Glomerular visceral epithelial cell (primary cell): ENCODE data around the gene MARS2.
A peak's percentile ranks its signal among the peaks of the same experiment; 100 is the strongest.
"Not testable (repeated sequence)": the region's sequence is repeated elsewhere in the genome, so short reads cannot be mapped to it uniquely, and the experiment has no call there.

ENCODE experiments used
- DNase-seq: peaks from one replicate; pipeline ENCODE4 v3.0.0-alpha.2; 2016; ENCODE audit errors: extremely low spot score

Gene MARS2

DNA sequence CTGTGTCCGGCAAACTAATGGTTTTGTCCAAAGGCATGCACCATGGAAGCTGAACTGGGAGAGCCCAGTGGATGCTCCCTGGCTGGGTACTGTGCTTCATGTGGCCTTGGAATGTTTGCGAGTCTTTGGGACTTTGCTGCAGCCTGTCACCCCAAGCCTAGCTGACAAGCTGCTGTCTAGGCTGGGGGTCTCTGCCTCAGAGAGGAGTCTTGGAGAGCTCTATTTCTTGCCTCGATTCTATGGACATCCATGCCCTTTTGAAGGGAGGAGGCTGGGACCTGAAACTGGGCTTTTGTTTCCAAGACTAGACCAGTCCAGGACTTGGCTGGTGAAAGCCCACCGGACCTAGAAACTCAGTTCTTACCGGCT is 1.7 kb downstream of the MARS2 start:
- DNase-seq = peak; percentile 2

DNA sequence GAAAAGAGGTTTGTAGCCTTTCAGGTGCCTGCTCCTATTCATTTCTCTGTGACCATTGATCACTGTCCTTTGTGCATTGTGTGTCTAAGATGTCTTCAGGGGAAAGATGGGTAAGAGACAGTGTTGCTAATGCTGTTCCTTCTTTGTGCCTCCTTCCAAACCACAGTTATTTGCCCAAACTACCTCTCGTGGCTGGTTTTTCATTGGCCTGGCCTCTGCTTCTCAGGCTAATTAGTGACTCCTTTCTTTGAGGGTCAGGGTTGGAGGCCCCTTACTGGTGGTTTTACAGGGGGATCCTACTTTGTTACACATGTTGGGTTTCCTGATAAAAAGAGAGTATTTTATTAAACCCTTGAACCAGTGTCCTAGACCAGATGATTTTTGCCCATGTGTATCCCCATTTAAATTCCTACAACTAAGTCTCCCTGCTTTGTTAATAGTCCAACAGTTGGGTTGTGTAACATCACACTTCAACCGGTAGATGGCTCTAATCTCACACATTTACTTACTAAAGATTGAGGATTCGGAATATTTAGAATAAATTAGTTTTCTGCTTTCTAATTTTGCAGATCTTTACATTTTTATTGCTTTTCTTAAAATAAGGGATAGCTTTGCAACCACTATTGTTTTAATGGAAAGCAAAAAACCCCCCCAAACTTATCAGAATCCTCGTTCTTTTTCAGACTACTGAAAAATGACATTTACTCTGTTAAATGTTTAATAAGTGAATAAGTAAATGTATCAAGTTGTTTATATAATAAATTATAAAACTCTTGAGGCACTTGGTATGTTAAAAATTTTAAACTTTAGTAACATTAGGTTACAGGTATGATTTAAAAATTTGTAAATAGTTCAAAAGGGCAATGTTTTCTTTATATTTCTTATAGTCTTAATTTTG is 2.4 kb downstream of the MARS2 start:
- peak; percentile 47 for DNase-seq

DNA sequence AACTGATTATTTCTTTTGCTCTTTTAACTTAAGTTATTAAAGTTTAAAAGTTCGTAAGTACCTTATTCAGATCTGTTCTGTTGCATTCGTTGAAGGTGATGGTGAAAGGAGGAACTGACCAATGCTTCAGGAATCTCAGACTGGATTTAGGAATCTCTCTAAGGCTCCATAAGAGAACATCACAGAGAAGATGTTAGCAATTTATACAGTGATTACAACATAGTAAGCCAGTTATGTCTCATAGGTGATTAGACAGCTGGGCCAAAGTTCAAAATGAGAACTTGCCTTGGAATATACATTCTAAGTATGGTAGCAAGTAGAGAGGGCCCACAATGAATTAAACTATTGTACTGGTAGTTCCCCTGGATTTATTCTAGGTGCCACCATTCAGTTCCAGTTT is 3.2 kb downstream of the MARS2 start:
- peak; percentile 36 for DNase-seq

DNA sequence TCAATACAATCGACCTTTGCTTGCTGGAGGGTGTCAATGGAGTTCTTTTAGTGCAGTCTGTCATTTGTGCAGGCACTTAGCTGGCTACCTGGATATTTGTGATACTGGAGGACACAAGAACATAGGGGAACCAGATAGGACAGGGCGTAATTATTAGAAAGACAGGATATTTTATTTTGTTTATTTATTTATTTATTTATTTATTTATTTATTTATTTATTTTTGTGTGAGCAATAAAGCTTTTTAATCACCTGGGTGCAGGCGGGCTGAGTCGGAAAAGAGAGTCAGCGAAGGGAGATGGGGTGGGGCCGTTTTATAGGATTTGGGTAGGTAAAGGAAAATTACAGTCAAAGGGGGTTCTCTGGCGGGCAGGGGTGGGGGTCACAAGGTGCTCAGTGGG is 4.0 kb downstream of the MARS2 start:
- not testable (repeated sequence) for DNase-seq

DNA sequence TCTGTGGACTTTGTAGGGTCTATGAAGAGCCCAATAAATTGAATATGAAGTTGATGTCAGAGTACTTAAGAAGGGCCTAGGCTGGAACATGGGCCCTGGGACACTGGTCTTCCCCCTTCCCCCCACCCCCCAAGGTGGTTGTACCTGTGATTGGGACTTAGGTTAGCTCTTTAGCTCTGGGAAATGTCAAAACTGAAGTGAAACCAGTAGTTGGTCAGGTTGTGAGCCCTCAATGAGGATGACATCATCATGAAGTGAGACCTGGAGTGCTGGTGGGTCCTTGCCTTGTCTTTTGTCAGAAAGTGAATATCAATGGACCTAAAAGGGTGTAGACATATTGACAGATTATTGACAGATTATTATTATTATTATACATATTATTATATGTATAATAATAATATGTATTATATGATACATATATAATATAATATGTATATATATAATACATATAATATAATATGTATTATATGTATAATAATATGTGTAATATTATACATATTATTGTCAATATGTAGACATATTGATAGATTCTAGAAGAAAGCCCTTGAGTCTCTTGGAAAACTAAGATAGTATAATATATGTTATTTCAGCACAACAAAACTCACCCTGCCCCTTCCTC is 5.4 kb downstream of the MARS2 start:
- no peak for DNase-seq

GRCh38 chr2:197711578-197711977 is 6.4 kb downstream of the MARS2 start:
- no peak for DNase-seq

DNA sequence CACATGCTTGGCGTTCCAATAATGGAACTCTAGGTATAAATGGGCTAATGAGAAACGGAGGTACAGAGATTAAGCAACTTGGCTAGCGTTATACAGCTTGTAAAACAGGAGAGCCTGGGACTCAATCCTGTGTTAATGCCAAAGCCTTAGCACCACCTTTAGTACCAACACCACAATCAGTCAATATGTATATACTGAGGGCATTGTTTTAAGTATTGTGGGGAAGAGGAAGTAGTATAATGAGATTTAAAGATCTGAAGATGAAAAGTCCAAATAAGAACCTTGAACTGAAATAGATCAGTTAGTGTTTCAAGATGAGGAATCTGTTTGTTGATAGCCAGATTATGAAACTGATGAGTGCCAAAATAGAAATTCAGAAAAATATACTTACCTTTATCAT is 8.1 kb downstream of the MARS2 start:
- no peak for DNase-seq

DNA sequence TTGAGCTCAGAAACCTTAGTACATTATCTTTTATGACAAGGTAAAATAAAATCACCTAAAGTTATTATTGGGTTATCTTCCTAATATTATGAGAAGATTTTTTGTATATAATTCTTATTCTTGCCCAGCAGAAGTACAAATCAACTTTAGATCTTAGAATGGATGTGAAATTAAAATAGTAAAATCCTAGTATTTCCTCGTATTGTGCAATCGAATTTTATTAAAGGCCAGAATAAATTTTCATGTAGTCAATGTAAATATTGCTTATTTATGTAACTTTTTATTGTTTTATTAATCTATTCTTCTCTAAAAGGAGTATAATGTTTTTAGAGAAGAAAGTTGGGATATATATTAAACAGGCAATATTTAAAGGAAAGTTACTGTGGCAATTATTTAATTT is 12.7 kb downstream of the MARS2 start:
- no peak for DNase-seq

DNA sequence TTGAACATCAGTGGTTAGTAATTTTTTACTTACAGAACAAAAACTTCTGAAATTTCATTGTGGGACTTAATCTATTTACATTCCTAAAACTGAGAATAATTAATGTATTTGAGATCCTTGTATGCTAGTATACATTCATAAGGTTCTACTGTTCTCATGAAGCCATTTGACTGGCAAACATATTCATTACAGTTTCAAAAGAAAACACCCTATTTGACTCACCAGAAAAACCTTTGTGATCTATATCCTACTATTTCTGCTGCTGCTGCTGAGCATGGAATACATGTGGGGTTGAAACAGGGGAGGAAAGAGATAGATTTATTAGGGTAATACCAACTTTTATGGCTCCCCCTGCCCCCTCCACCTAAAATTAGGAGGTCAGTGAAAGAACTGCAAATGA is 21.8 kb downstream of the MARS2 start:
- DNase-seq = no peak

GRCh38 chr2:197728555-197729544 is 23.7 kb downstream of the MARS2 start:
- DNase-seq = not testable (repeated sequence)

DNA sequence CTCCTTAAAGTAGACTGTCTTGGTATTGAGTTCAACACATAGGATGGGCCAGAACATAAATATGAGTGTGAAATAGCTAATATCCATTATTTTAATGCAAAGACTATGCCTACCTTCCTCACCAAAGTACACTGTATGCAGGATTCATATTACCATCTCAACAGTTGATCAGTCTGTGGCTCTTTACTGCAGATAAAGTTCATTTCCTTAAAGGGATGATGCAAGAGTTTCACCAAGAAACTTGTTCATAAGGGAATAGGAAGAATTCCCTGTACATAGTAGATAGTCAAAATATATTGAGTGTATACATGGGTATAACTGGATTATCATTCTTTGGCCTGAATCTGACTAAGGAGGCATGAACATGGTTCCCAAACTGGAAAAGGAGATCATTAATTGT is 35.0 kb downstream of the MARS2 start:
- no peak for DNase-seq
